Inflammatory macrophage treated with lipopolysaccharide for 4 hours (primary cell): Measurements from ENCODE around the gene CD9.

ENCODE experiments used
- DNase-seq: peaks from one replicate; pipeline ENCODE4 v3.0.0-alpha.2; 2020

Gene CD9

GRCh38 chr12:6222078-6222654 lies 22.0 kb downstream of the CD9 start:
- no peak for DNase-seq

GRCh38 chr12:6223545-6223944 lies 23.3 kb downstream of the CD9 start:
- DNase-seq, result no peak

GRCh38 chr12:6224550-6224949 lies 24.4 kb downstream of the CD9 start:
- no peak for DNase-seq

- no peak for DNase-seq
These were observed 25.4 kb downstream of the CD9 start for GRCh38 chr12:6225630-6226001.

GRCh38 chr12:6226002-6226678 lies 25.9 kb downstream of the CD9 start:
- DNase-seq, result no peak

- DNase-seq, result no peak
These were observed 26.5 kb downstream of the CD9 start for GRCh38 chr12:6226679-6227051.

GRCh38 chr12:6228535-6229223 lies 28.5 kb downstream of the CD9 start:
- no peak for DNase-seq

GRCh38 chr12:6229224-6230218 lies 29.3 kb downstream of the CD9 start:
- peak; percentile 86 for DNase-seq

- DNase-seq, result peak; percentile 83
These were observed 30.3 kb downstream of the CD9 start for GRCh38 chr12:6230321-6231110.

GRCh38 chr12:6231359-6232268 lies 31.4 kb downstream of the CD9 start:
- DNase-seq, result no peak

GRCh38 chr12:6233121-6233971 lies 33.1 kb downstream of the CD9 start:
- DNase-seq, result no peak

GRCh38 chr12:6234214-6234613 lies 34.0 kb downstream of the CD9 start:
- DNase-seq, result no peak

- no peak for DNase-seq
These were observed 34.7 kb downstream of the CD9 start for GRCh38 chr12:6234906-6235305.

- DNase-seq, result no peak
These were observed 35.3 kb downstream of the CD9 start for GRCh38 chr12:6235499-6235898.

- no peak for DNase-seq
These were observed 35.9 kb downstream of the CD9 start for GRCh38 chr12:6235906-6236640.

- DNase-seq, result no peak
These were observed 36.4 kb downstream of the CD9 start for GRCh38 chr12:6236641-6236940.

- DNase-seq, result no peak
These were observed 37.6 kb downstream of the CD9 start for GRCh38 chr12:6237830-6238229.

GRCh38 chr12:6238875-6239274 lies 38.7 kb downstream of the CD9 start:
- no peak for DNase-seq

GRCh38 chr12:6241495-6241894 lies 41.3 kb downstream of the CD9 start:
- no peak for DNase-seq

- DNase-seq, result no peak
These were observed 49.4 kb downstream of the CD9 start for GRCh38 chr12:6249580-6249979.
